ENCODE data around the gene OLFML3. TPM values are rescaled to one million over a fixed set of nuclear protein-coding genes. Genes with fewer than 3 reads are reported as not detected.

Gene OLFML3
- total and polyA plus RNA-seq, 2 of the 13 experiments (the other 11 are each of a cell fraction or from before 2014, with no cell fraction given), result 2.0 to 5.1 TPM

DNA sequence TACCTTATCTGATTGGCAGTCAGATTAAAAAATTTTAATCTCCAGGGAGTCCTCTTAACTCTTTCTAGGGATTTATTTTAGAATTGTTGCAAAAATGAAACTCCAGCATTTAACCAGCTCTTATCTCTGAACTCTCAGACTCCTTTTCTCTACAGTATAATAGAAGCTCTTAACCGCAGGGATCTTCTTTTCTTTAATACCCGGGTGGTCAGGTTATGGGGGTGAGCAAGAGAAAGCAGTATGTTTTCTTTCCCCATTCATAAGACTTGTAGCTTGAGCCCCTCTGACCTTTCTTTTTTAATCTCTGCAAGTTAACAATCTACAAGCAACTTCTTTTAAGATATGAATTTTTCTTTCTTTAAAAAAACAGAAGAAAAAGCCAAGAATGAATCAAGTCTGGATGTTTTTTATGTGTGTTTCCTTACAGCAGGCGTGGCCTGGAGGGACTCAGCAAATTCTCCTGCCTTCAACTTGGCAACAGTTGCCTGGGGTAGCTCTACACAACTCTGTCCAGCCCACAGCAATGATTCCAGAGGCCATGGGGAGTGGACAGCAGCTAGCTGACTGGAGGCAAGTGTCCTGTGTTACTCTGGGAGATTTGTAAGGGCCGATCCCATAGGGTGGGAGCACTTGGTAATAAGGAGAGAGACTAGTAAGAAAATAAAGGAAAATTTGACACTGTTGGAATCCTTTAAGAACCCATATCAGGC, 13.4 kb upstream of the OLFML3 start:
- WGBS (ENCODE audit: low lambda C conversion rate), result 95% methylated on average over 4 of the region's 4 CpGs
- Histone ChIP-seq H3K79me2 (ENCODE audit: insufficient read depth, low read length) (no peaks in the 10 kb centered on the region), H3K27me3 (ENCODE audit: control insufficient read depth in 1 of 2, insufficient read depth in 2 of 2, low read length in 2 of 2) (no peaks in the 10 kb centered on the region), H4K20me1 (ENCODE audit: insufficient read depth, low read length) (no peaks in the 10 kb centered on the region), H3K9ac (ENCODE audit: insufficient read depth, low read depth, low read length) (no peak overlapping the region), H3K4me1 (ENCODE audit: insufficient read depth, low read length) (no peaks in the 10 kb centered on the region), H3K36me3 (replicated peaks in 1 of 2; ENCODE audit: control insufficient read depth in 1 of 2, insufficient read depth in 2 of 2, low read length in 2 of 2) (peaks cover 20 to 75% of the 10 kb centered on the region in 2 experiments), H3K27ac (ENCODE audit: extremely low read length, insufficient read depth, low read length) (no peak overlapping the region), H3K4me2 (ENCODE audit: low read depth, low read length) (no peak overlapping the region), H2AFZ (ENCODE audit: low read length) (no peak overlapping the region), H3K4me3 (replicated peaks in 1 of 3; ENCODE audit: insufficient read depth in 1 of 3, low read depth in 2 of 3, low read length in 3 of 3) (no peak overlapping the region), H3K9me3 (ENCODE audit: low read length) (no peaks in the 10 kb centered on the region)
- in situ Hi-C loops (cut with HindIII; ENCODE audit: extremely low pct_ligation_motif_present, low pct_unique_long_range_greater_than_20kb) (no loop called here), intact Hi-C loops (cut with micrococcal nuclease; ENCODE audit: unreplicated experiment) (no loop called here)
- no peak for FAIRE-seq
- no peak for DNase-seq (ENCODE audit: low spot score)
- CTCF ChIA-PET (ENCODE audit: low intra/inter-chr PET ratio, low total read pairs), result no interaction called here
- no peak for ATAC-seq
- POLR2A ChIA-PET, result no interaction called here
- BruUV-seq (replicated peaks), result no TSS peak
- no peak for TF ChIP-seq TMF1 (CRISPR knock-in tag; IDR thresholded peaks at IDR 0.05; ENCODE audit: low read depth)
- TF ChIP-seq NRL (CRISPR knock-in tag; IDR thresholded peaks at IDR 0.05; ENCODE audit: borderline replicate concordance), result no peak
- TF ChIP-seq FOXP4 (CRISPR knock-in tag; IDR thresholded peaks at IDR 0.05), result no peak
- TF ChIP-seq RBM22 (optimal IDR thresholded peaks at IDR 0.05; ENCODE audit: low read length), result no peak
- no peak for TF ChIP-seq ZNF274 (CRISPR knock-in tag; IDR thresholded peaks at IDR 0.05)
- TF ChIP-seq SSRP1 (CRISPR knock-in tag; IDR thresholded peaks at IDR 0.05), result no peak
- TF ChIP-seq ZMYM3 (CRISPR knock-in tag; IDR thresholded peaks at IDR 0.05), result no peak
- TF ChIP-seq ZNF142 (CRISPR knock-in tag; IDR thresholded peaks at IDR 0.05), result no peak
- TF ChIP-seq TFDP2 (CRISPR knock-in tag; IDR thresholded peaks at IDR 0.05), result no peak
- no peak for TF ChIP-seq ZBTB20 (CRISPR knock-in tag; IDR thresholded peaks at IDR 0.05; ENCODE audit: borderline replicate concordance, low read depth)
- TF ChIP-seq THYN1 (CRISPR knock-in tag; IDR thresholded peaks at IDR 0.05; ENCODE audit: borderline replicate concordance, low read depth), result no peak
- no peak for TF ChIP-seq ZNF792 (CRISPR knock-in tag; IDR thresholded peaks at IDR 0.05)
- TF ChIP-seq ZNF7 (CRISPR knock-in tag; IDR thresholded peaks at IDR 0.05), result no peak
- TF ChIP-seq ZFX (CRISPR knock-in tag; IDR thresholded peaks at IDR 0.05; ENCODE audit: low read depth), result no peak
- no peak for TF ChIP-seq ESRRA (CRISPR knock-in tag; IDR thresholded peaks at IDR 0.05; ENCODE audit: low read depth)
- no peak for TF ChIP-seq PITX1 (CRISPR knock-in tag; IDR thresholded peaks at IDR 0.05)
- TF ChIP-seq ZNF780A (CRISPR knock-in tag; IDR thresholded peaks at IDR 0.05), result no peak

All from HepG2 (cell line).